Pulmonary artery endothelial cell (primary cell): ENCODE measurements around the gene SUSD5. TPM values are rescaled to one million over a fixed set of nuclear protein-coding genes. Genes with fewer than 3 reads are reported as not detected.
"Not testable (repeated sequence)": the region's sequence is repeated elsewhere in the genome, so short reads cannot be mapped to it uniquely, and the experiment has no call there.

Source experiments
- DNase-seq: peaks from one replicate; pipeline ENCODE4 v3.0.0-alpha.2; 2011; ENCODE audit warnings: low read depth, low spot score
- total RNA-seq: library from RNA; depleted of rRNA; stranded (reverse); fragments of >200 nt; gene quantifications from 2 replicates; pipeline ENCODE4 v1.2.3, GENCODE V29; 2014

Gene SUSD5
- total RNA-seq, 1 donor from 2014 or later, result 0.59 TPM

- peak; percentile 15 for DNase-seq
These were observed 103.4 kb downstream of the SUSD5 start for GRCh38 chr3:33115024-33115768.

- no peak for DNase-seq
These were observed 104.0 kb downstream of the SUSD5 start for GRCh38 chr3:33114622-33115023.

GRCh38 chr3:33113772-33114621 lies 104.6 kb downstream of the SUSD5 start, which contains the start of gene CRTAP:
Gene CRTAP (plus strand): TSS chr3:33114014. CDS start chr3:33114078, 64 bp downstream.
- peak; percentile 92 for DNase-seq

GRCh38 chr3:33111581-33111980 lies 107.0 kb downstream of the SUSD5 start:
- no peak for DNase-seq

- DNase-seq, result not testable (repeated sequence)
These were observed 111.8 kb downstream of the SUSD5 start for GRCh38 chr3:33106854-33107253.

- no peak for DNase-seq
These were observed 113.2 kb downstream of the SUSD5 start for GRCh38 chr3:33105341-33105948.

- no peak for DNase-seq
These were observed 113.8 kb downstream of the SUSD5 start for GRCh38 chr3:33104803-33105202.

- no peak for DNase-seq
These were observed 115.1 kb downstream of the SUSD5 start for GRCh38 chr3:33103480-33103879.

- DNase-seq, result no peak
These were observed 115.6 kb downstream of the SUSD5 start for GRCh38 chr3:33103034-33103433.

- no peak for DNase-seq
These were observed 118.4 kb downstream of the SUSD5 start for GRCh38 chr3:33100229-33100628.

Other genes starting within 250 kb of the SUSD5 start
- gene GLB1, start 121.7 kb downstream of the SUSD5 start, total RNA-seq, result 51.6 and 61.5 TPM in 2 replicates
- gene TMPPE, start 121.7 kb downstream of the SUSD5 start, total RNA-seq, result 6.5 and 11.1 TPM in 2 replicates
- gene CRTAP, start 104.8 kb downstream of the SUSD5 start, total RNA-seq, result 192 and 210 TPM in 2 replicates
- gene FBXL2, start 58.6 kb upstream of the SUSD5 start, total RNA-seq, result 14.5 and 15.2 TPM in 2 replicates
- gene UBP1, start 221.6 kb upstream of the SUSD5 start, total RNA-seq, result 59.8 and 86.2 TPM in 2 replicates